IgD-negative memory B cell (primary cell): ENCODE measurements around the gene CTDNEP1. TPM values are rescaled to one million over a fixed set of nuclear protein-coding genes. Genes with fewer than 3 reads are reported as not detected.

ENCODE experiments used
- H3K27ac Mint-ChIP-seq, 3 donors: one replicate each; pipeline ENCODE4 v1.8.0; 2020 to 2022; ENCODE audit warnings: mild to moderate bottlenecking in 3 of 3, mixed read lengths in 3 of 3, moderate library complexity in 1 of 3
- H3K27me3 Mint-ChIP-seq: one replicate; pipeline ENCODE4 v1.8.0; 2021; ENCODE audit warnings: mixed read lengths
- H3K36me3 Mint-ChIP-seq: one replicate; pipeline ENCODE4 v1.8.0; 2020; ENCODE audit warnings: mild to moderate bottlenecking, mixed read lengths
- H3K4me1 Mint-ChIP-seq, 3 donors: one replicate each; pipeline ENCODE4 v1.8.0; 2020 to 2022; ENCODE audit warnings: mixed read lengths in 3 of 3, mild to moderate bottlenecking in 1 of 3
- H3K4me3 Mint-ChIP-seq, 4 donors: one replicate each; pipeline ENCODE4 v1.8.0; 2020 to 2022; ENCODE audit warnings: mild to moderate bottlenecking in 4 of 4, mixed read lengths in 4 of 4, moderate library complexity in 3 of 4
- H3K9me3 Mint-ChIP-seq, 3 donors: one replicate each; pipeline ENCODE4 v1.8.0; 2020 to 2021; ENCODE audit warnings: mixed read lengths in 3 of 3, mild to moderate bottlenecking in 1 of 3
- polyA plus RNA-seq: library from polyadenylated mRNA; unstranded; fragments of 300-500 nt; fragmentation: Illumina TruSeq; gene quantifications from one replicate; pipeline ENCODE4 v1.2.3, GENCODE V29; 2021

Gene CTDNEP1
- polyA plus RNA-seq, 1 donor from 2014 or later: 48.7 TPM

- H3K27me3 Mint-ChIP-seq: no peaks in the 10 kb centered on the region
- peaks cover 34 to 43% (median 40%) of the 10 kb centered on the region in 3 donors for H3K4me1 Mint-ChIP-seq
- peak overlapping the region in 1 of 3 donors; percentile 97 for H3K27ac Mint-ChIP-seq
- H3K9me3 Mint-ChIP-seq: no peaks in the 10 kb centered on the region
- peaks cover 8% of the 10 kb centered on the region for H3K36me3 Mint-ChIP-seq
- peak overlapping the region; percentile 27 to 89 (median 82) for H3K4me3 Mint-ChIP-seq
Observed at GRCh38 chr17:7235693-7236665, 15.6 kb downstream of the CTDNEP1 start.

DNA sequence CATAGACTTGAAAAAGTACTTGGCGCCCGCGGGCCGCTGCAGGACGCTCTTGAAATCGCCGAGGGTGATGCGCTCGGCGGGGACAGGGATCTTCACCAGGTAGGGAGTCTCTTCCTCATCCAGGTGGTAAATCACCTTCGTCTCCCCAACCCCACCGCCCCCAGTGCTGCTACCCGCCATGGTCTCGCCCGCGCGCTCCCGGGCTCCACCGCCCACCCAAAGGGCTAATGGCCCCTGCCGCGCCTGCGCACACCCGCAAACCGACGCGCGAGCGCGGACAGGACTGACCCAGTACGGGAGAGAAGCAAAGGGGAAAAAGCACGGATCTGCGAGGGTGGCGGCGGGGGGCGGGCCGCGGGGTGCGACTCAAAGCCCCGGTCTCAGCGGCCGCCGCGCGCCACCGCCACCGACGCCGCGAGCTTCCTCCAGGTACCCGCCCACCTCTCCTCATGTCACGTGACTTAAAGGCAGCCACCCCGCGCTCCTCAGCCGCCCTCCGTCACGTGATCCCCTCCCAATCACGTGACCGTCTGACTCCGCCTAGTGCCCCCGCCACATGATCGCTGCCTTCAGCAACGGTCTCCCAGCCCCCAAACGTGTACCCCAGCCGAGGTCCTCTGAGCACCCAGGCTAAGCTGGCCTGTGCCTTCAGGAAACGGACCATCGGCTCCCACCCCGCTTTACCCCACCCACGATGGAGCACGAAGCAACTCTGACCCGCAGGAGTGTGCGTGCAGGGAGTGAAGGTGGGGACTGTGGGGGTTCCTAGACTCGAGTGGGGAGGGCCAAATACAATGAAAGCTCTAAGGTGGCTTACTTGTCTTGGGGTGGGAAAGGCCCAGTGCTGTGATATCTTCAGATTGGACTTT lies 17.2 kb downstream of the CTDNEP1 start, which contains the start of gene DVL2:
Gene DVL2 (minus strand): TSS at position 435 of the 869 bp plus-strand sequence. CDS start 255 bp downstream, at position 180.
- peak within 1 kb of the TSS; percentile 87 to 96 (median 91) for H3K4me3 Mint-ChIP-seq
- H3K9me3 Mint-ChIP-seq: no peaks in the 10 kb centered on the region
- H3K4me1 Mint-ChIP-seq: peaks cover 25 to 30% (median 28%) of the 10 kb centered on the region in 3 donors
- no peaks in the 10 kb centered on the region for H3K27me3 Mint-ChIP-seq
- H3K27ac Mint-ChIP-seq: peak within 1 kb of the TSS; percentile 92 to 97 (median 95)
- H3K36me3 Mint-ChIP-seq: peaks cover 4% of the 10 kb centered on the region

DNA sequence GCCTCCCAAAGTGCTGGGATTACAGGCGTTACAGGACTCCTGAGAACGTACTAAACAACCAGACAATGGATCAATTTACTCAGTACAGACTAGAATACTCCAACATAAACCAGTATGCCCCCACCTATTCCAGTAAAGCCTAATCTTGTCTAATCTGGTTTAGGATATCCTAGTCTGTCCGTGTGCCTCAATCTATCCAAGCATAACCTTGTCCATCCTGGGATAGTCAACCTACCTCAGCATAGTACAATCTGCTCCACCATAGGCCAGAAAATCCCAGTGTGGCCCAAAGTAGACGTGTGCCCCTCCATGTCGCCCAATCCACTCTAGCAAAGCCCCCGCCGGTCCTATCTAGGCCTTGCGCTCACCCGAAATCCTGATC lies 17.8 kb downstream of the CTDNEP1 start:
- H3K36me3 Mint-ChIP-seq: peaks cover 6% of the 10 kb centered on the region
- no peaks in the 10 kb centered on the region for H3K27me3 Mint-ChIP-seq
- peak overlapping the region; percentile 87 to 96 (median 91) for H3K4me3 Mint-ChIP-seq
- peak overlapping the region; percentile 92 to 97 (median 95) for H3K27ac Mint-ChIP-seq
- H3K9me3 Mint-ChIP-seq: no peaks in the 10 kb centered on the region
- peaks cover 25 to 30% (median 28%) of the 10 kb centered on the region in 3 donors for H3K4me1 Mint-ChIP-seq

- Mint-ChIP-seq H3K4me1 (peaks cover 24 to 29% (median 26%) of the 10 kb centered on the region in 3 donors), H3K4me3 (peak overlapping the region; percentile 21 to 79 (median 60)), H3K9me3 (no peaks in the 10 kb centered on the region), H3K36me3 (peaks cover 6% of the 10 kb centered on the region), H3K27ac (peak overlapping the region in 1 of 3 donors; percentile 11), H3K27me3 (no peaks in the 10 kb centered on the region)
Observed at GRCh38 chr17:7232114-7232513, 19.4 kb downstream of the CTDNEP1 start.

DNA sequence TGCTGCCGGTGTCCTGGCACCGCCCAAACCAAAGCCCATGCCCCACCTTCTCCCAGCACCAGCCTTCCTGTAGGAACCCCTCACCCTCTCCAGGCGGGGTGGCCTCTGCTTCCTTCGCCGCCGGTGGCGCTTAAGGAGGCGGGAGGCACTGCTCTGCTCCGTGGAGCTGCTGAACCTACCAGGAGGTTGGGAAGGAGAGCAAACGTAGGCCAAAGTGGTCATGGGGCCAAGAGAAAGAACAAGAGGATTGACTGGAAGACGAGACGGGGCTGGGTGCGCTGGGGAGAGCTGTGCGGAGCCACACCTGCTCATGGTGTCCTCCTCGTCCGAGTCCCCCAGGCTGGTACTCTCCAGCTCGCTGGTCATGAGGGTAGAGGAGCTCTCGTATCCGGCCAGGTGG lies 22.0 kb downstream of the CTDNEP1 start:
- Mint-ChIP-seq H3K9me3 (no peaks in the 10 kb centered on the region), H3K27ac (no peak overlapping the region), H3K36me3 (peaks cover 4% of the 10 kb centered on the region), H3K4me3 (no peak overlapping the region), H3K27me3 (no peaks in the 10 kb centered on the region), H3K4me1 (peaks cover 15 to 17% (median 16%) of the 10 kb centered on the region in 3 donors)

GRCh38 chr17:7228920-7229319 lies 22.6 kb downstream of the CTDNEP1 start:
- Mint-ChIP-seq H3K9me3 (no peaks in the 10 kb centered on the region), H3K4me1 (peaks cover 14 to 15% (median 15%) of the 10 kb centered on the region in 3 donors), H3K27ac (no peak overlapping the region), H3K27me3 (no peaks in the 10 kb centered on the region), H3K36me3 (peaks cover 4% of the 10 kb centered on the region), H3K4me3 (no peak overlapping the region)

DNA sequence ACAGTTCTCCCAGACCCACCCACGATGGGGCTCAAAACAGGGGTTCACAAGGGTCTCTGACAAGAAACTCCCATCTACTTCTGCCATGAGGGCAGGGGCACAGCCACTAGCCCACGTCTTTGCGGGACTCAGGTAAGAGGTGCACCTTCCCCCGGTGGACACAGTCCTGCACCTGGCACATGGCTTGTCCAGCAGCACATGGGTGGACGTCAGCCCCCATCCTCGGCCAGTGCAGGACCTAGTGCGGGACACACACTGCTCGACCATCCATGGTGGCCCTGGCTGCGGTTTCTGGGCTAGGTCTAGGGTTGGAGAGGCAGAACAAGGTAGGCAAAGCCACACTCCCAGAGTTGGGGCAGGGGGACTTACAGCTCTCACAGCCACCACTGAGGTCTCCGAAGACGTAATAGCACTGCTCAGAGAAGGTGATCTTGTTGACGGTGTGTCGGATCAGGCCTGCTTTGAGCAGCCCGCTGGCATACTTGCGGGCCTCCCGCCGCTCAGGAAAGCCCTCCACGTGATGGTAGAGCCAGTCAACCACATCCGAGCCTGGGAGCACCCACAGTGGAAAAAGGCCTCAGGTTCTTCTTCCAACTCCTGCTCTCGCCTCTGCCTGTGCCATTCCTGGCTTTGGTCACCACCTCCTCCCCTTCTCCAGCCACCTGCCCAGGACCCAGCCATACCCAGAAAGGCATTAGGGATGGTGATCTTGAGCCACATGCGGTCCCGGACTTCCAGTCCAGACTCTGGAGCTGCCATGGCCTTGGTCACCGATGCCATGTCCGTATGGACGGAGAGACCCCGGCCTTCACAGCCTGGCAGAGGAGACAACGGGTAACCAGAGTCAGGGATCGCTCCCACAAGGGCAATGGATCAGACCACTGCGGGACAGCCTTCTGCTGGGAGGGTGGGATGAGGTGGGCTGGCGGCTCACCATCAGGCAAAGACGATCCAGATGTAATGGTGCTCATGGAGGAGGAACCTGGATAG lies 24.5 kb downstream of the CTDNEP1 start:
- H3K4me3 Mint-ChIP-seq: no peak overlapping the region
- peaks cover 4% of the 10 kb centered on the region for H3K36me3 Mint-ChIP-seq
- H3K4me1 Mint-ChIP-seq: peaks cover 1 to 4% (median 2%) of the 10 kb centered on the region in 3 donors
- no peaks in the 10 kb centered on the region for H3K27me3 Mint-ChIP-seq
- H3K27ac Mint-ChIP-seq: peak overlapping the region in 1 of 3 donors; percentile 51
- no peaks in the 10 kb centered on the region for H3K9me3 Mint-ChIP-seq

DNA sequence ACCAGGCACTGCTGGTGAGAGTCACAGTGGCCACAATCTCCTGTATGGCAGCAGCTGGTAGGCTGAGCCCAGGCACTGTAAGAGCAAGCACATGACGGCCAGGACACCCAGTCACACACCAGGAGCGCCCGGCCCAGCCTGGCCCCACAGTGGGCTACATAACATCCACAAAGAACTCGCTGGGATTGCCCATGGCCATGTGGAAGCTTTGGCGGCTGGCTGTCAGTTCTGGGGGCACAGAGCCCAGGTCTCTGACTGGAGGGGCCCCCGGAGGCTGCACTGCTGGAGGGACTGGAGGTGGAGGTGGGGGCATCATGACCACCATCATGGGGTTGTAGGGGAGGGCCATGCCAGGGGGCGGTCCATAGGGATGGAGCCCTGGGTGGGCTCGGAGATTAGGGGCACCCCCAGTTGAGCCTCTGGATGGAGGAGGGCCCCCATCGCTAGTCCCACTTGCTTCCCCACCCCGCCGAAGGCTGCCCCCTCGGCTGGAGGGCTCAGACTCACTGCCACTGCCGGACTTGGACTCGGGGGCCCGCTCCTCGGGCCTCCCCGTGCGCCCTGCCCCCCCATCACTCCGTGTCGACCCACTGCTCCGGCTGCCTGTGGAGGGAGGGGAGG lies 25.7 kb downstream of the CTDNEP1 start:
- Mint-ChIP-seq H3K4me1 (peaks cover 1 to 12% (median 3%) of the 10 kb centered on the region in 3 donors), H3K27me3 (no peaks in the 10 kb centered on the region), H3K4me3 (peak overlapping the region in 1 of 4 donors; percentile 29), H3K9me3 (no peaks in the 10 kb centered on the region), H3K27ac (no peak overlapping the region), H3K36me3 (peaks cover 4% of the 10 kb centered on the region)

GRCh38 chr17:7224661-7225111 lies 26.8 kb downstream of the CTDNEP1 start:
- peaks cover 4 to 19% (median 7%) of the 10 kb centered on the region in 3 donors for H3K4me1 Mint-ChIP-seq
- H3K27ac Mint-ChIP-seq: no peak overlapping the region
- H3K36me3 Mint-ChIP-seq: peaks cover 4% of the 10 kb centered on the region
- H3K27me3 Mint-ChIP-seq: no peaks in the 10 kb centered on the region
- peak overlapping the region in 2 of 4 donors; percentile 29 to 63 for H3K4me3 Mint-ChIP-seq
- H3K9me3 Mint-ChIP-seq: no peaks in the 10 kb centered on the region

DNA sequence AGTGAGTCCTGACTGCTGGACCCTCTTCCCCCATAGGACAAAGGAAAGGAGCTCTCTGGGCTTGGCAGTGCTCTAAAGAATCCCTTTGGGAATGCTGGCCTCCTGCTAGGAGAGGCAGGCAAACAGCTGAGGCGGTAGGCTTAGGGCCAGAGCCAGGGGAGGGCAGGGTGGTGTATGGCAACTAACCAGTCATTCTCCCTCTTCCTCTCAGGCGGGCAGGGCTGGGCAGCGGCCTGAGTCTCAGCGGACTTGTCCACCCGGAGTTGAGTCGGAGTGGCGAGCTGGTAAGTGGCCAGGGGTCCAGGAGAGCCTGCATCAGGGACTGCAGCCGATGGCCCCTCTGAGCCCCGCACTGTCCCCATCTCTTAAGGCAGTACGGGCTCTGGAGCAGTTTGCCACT lies 27.4 kb downstream of the CTDNEP1 start:
- Mint-ChIP-seq H3K4me3 (no peak overlapping the region), H3K36me3 (peaks cover 1% of the 10 kb centered on the region), H3K4me1 (peaks cover 10 to 23% (median 12%) of the 10 kb centered on the region in 3 donors), H3K27ac (peak overlapping the region in 1 of 3 donors; percentile 72), H3K27me3 (peaks cover 2% of the 10 kb centered on the region), H3K9me3 (no peaks in the 10 kb centered on the region)

DNA sequence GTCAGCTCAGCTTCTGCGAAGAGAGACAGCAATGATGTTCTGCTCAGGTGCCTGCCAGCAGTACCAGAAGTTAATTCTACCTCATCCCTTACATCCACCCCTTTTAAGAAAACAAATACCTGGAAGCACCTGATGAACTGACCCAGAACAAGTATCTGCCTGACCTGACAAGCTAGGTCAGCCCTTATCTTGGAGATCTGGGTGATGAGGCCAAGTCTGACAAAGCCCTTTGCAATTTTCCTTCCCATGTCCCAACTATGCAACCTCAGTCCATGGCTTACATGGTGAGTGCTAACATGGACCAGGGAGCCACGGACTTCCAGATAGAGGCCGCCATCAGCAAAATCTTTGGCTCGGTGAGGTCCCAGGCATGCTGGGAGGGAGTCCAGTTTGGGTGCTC lies 28.2 kb downstream of the CTDNEP1 start:
- H3K4me1 Mint-ChIP-seq: peaks cover 10 to 23% (median 15%) of the 10 kb centered on the region in 3 donors

DNA sequence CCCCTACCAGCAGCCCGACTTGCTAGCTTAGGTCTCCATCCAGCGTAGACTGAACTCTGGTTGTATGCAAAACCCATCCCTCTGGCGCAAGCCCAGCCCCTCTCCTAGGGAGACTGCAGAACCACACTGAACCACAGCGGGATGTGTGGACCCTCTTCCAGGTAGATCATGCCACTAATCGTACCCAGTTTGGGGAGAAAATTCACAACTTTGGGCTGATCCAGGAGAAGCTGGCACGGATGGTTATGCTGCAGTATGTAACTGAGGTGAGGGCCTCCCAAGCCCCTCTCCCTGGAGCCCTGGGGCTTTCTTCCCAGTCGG lies 28.6 kb downstream of the CTDNEP1 start:
- H3K4me3 Mint-ChIP-seq: peak overlapping the region in 1 of 4 donors; percentile 93
- no peaks in the 10 kb centered on the region for H3K36me3 Mint-ChIP-seq
- no peak overlapping the region for H3K27ac Mint-ChIP-seq

More for the DNA sequence above, 28.2 kb downstream of the CTDNEP1 start:
- Mint-ChIP-seq H3K27ac (peak overlapping the region in 2 of 3 donors; percentile 30 to 72), H3K4me3 (peak overlapping the region in 1 of 4 donors; percentile 25), H3K27me3 (peaks cover 2% of the 10 kb centered on the region), H3K9me3 (no peaks in the 10 kb centered on the region), H3K36me3 (no peaks in the 10 kb centered on the region)

More for the DNA sequence above, 28.6 kb downstream of the CTDNEP1 start:
- Mint-ChIP-seq H3K9me3 (no peaks in the 10 kb centered on the region), H3K4me1 (peaks cover 14 to 19% (median 15%) of the 10 kb centered on the region in 3 donors), H3K27me3 (peaks cover 2% of the 10 kb centered on the region)
